HepG2 (cell line): ENCODE measurements around the gene TXNRD2. TPM values are rescaled to one million over a fixed set of nuclear protein-coding genes. Genes with fewer than 3 reads are reported as not detected.
A peak's percentile ranks its signal among the peaks of the same experiment; 100 is the strongest.

Source experiments
- KDM4B ChIP-seq: sonication (generic); formaldehyde crosslinking; IDR thresholded peaks from 2 replicates; pipeline ENCODE4 v1.4.0; 2020; ENCODE audit warnings: missing genetic modification reagents
- MEF2D ChIP-seq: sonication (generic); formaldehyde crosslinking; IDR thresholded peaks from 2 replicates; pipeline ENCODE4 v1.5.1; 2020; ENCODE audit warnings: mild to moderate bottlenecking, missing genetic modification reagents
- MEIS2 ChIP-seq: sonication (generic); formaldehyde crosslinking; IDR thresholded peaks from 2 replicates; pipeline ENCODE4 v1.9.0; 2021; ENCODE audit warnings: mild to moderate bottlenecking, missing genetic modification reagents
- YEATS4 ChIP-seq: sonication (generic); formaldehyde crosslinking; IDR thresholded peaks from 2 replicates; pipeline ENCODE4 v1.4.0; 2020; ENCODE audit warnings: missing genetic modification reagents, borderline replicate concordance
- ZFP36L1 ChIP-seq: sonication (generic); formaldehyde crosslinking; IDR thresholded peaks from 2 replicates; pipeline ENCODE4 v1.8.0; 2022; ENCODE audit warnings: mild to moderate bottlenecking, missing genetic modification reagents, moderate library complexity
- ZFP41 ChIP-seq: sonication (generic); formaldehyde crosslinking; IDR thresholded peaks from 2 replicates; pipeline ENCODE4 v1.4.0; 2020; ENCODE audit warnings: mild to moderate bottlenecking, missing genetic modification reagents, borderline replicate concordance
- ZNF318 ChIP-seq: sonication (generic); formaldehyde crosslinking; IDR thresholded peaks from 2 replicates; pipeline ENCODE4 v1.4.0; 2020; ENCODE audit warnings: mild to moderate bottlenecking, missing genetic modification reagents
- ZNF329 ChIP-seq: sonication (generic); formaldehyde crosslinking; IDR thresholded peaks from 2 replicates; pipeline ENCODE4 v1.9.0; 2021; ENCODE audit warnings: low read depth, mild to moderate bottlenecking, missing genetic modification reagents
- ZNF598 ChIP-seq: sonication (generic); formaldehyde crosslinking; IDR thresholded peaks from 2 replicates; pipeline ENCODE4 v1.5.1; 2020; ENCODE audit warnings: mild to moderate bottlenecking, missing genetic modification reagents, borderline replicate concordance
- ZNF772 ChIP-seq: sonication (generic); formaldehyde crosslinking; IDR thresholded peaks from 2 replicates; pipeline ENCODE4 v1.5.0; 2020; ENCODE audit warnings: mild to moderate bottlenecking, missing genetic modification reagents
- ZSCAN20 ChIP-seq: sonication (generic); formaldehyde crosslinking; IDR thresholded peaks from 2 replicates; pipeline ENCODE4 v1.4.0; 2020; ENCODE audit warnings: missing genetic modification reagents, mild to moderate bottlenecking, borderline replicate concordance
- polyA plus RNA-seq, 8 experiments: library from polyadenylated mRNA; depleted of rRNA in 3 of 8; stranded (reverse) in 7 of 8; unstranded in 1 of 8; fragments of >200 nt; fragmentation: Illumina TruSeq in 4 of 8; extraction: Trizol in 4 of 8; gene quantifications; 2 replicates each; pipeline versions ENCODE4 v1.2.1 to v1.2.3, GENCODE V29; 2011 to 2016; ENCODE audit warnings: low read depth in 4 of 8, missing spikeins in 1 of 8, mixed read lengths in 1 of 8; ENCODE audit not compliant: insufficient read depth in 1 of 8
- total RNA-seq, 5 experiments: library from RNA; depleted of rRNA; stranded (reverse); fragments of >200 nt; fragmentation: Illumina TruSeq; extraction: Trizol; gene quantifications; 2 replicates each; pipeline ENCODE4 v1.2.3, GENCODE V29; 2016; ENCODE audit warnings: low read depth in 1 of 5
- TF ChIP-seq, protein P1 (sequence below): sonication (generic); formaldehyde crosslinking; conservative IDR thresholded peaks from 2 replicates; pipeline ENCODE4 v1.8.1; 2023; ENCODE audit warnings: missing genetic modification reagents
- TF ChIP-seq, protein P2 (sequence below): sonication (generic); formaldehyde crosslinking; IDR thresholded peaks from 2 replicates; pipeline ENCODE4 v1.9.0; 2021; ENCODE audit warnings: missing genetic modification reagents, borderline replicate concordance

The TXNRD2 gene
- total and polyA plus RNA-seq, 2 of the 13 experiments (the other 11 are each of a cell fraction or from before 2014, with no cell fraction given), result 17.5 to 18.6 TPM

DNA sequence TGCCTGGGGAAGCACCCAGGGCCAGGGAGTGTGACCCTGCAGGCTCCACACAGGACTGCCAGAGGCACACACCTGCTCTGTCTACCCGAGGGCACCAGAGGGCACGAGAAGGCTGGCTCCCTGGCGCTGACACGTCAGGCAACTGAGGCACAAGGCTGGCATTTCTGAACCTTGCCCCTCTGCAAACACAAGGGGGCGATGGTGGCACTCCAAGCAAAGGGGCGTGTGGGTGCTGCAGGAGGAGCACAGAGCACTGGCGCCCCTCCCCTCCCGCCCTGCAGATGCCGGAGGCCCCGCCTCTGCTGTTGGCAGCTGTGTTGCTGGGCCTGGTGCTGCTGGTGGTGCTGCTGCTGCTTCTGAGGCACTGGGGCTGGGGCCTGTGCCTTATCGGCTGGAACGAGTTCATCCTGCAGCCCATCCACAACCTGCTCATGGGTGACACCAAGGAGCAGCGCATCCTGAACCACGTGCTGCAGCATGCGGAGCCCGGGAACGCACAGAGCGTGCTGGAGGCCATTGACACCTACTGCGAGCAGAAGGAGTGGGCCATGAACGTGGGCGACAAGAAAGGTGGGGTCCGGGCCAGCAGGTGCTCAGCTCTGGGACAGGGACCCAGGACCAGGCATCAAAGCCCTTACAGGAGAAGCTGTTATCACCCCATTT, 20.8 kb upstream of the TXNRD2 start (continued):
- TF ChIP-seq, protein P1, sequence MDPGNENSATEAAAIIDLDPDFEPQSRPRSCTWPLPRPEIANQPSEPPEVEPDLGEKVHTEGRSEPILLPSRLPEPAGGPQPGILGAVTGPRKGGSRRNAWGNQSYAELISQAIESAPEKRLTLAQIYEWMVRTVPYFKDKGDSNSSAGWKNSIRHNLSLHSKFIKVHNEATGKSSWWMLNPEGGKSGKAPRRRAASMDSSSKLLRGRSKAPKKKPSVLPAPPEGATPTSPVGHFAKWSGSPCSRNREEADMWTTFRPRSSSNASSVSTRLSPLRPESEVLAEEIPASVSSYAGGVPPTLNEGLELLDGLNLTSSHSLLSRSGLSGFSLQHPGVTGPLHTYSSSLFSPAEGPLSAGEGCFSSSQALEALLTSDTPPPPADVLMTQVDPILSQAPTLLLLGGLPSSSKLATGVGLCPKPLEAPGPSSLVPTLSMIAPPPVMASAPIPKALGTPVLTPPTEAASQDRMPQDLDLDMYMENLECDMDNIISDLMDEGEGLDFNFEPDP (CRISPR knock-in tag), result no peak
- no peak for TF ChIP-seq ZFP36L1 (CRISPR knock-in tag)
- peak; percentile 16 for TF ChIP-seq MEIS2
- no peak for TF ChIP-seq MEF2D (CRISPR knock-in tag)
- TF ChIP-seq ZNF772, result peak; percentile 41
- no peak for TF ChIP-seq YEATS4 (CRISPR knock-in tag)
- 0 out of 2 replicates have a peak, but pooled peaks have one; percentile 28 for TF ChIP-seq KDM4B (CRISPR knock-in tag)
- TF ChIP-seq ZFP41, result 0 out of 2 replicates have a peak, but pooled peaks have one; percentile 74
- TF ChIP-seq ZNF329 (CRISPR knock-in tag), result peak; percentile 91
- no peak for TF ChIP-seq ZSCAN20
- TF ChIP-seq ZNF318, result no peak
- TF ChIP-seq, protein P2, sequence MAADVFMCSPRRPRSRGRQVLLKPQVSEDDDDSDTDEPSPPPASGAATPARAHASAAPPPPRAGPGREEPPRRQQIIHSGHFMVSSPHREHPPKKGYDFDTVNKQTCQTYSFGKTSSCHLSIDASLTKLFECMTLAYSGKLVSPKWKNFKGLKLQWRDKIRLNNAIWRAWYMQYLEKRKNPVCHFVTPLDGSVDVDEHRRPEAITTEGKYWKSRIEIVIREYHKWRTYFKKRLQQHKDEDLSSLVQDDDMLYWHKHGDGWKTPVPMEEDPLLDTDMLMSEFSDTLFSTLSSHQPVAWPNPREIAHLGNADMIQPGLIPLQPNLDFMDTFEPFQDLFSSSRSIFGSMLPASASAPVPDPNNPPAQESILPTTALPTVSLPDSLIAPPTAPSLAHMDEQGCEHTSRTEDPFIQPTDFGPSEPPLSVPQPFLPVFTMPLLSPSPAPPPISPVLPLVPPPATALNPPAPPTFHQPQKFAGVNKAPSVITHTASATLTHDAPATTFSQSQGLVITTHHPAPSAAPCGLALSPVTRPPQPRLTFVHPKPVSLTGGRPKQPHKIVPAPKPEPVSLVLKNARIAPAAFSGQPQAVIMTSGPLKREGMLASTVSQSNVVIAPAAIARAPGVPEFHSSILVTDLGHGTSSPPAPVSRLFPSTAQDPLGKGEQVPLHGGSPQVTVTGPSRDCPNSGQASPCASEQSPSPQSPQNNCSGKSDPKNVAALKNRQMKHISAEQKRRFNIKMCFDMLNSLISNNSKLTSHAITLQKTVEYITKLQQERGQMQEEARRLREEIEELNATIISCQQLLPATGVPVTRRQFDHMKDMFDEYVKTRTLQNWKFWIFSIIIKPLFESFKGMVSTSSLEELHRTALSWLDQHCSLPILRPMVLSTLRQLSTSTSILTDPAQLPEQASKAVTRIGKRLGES (CRISPR knock-in tag), result no peak
- TF ChIP-seq ZNF598, result no peak
